Upper lobe of left lung (tissue), 4 donors: Measurements from ENCODE around the gene TMPRSS12.

Experiments used
- CTCF ChIP-seq, 6 experiments: fragments of 450-650 bp in 4 of 6; fragments of 200-600 bp in 2 of 6; sonication (generic) in 2 of 6; IDR thresholded peaks; one replicate each; pipeline ENCODE4 v1.5.1; 2016 to 2019; ENCODE audit warnings: antibody characterized with exemption in 6 of 6
- EP300 ChIP-seq, 4 donors: sonication (generic); formaldehyde crosslinking; IDR thresholded peaks; one replicate each; pipeline ENCODE4 v1.5.1; 2017; ENCODE audit warnings: antibody characterized with exemption in 4 of 4, control low read depth in 2 of 4
- POLR2A ChIP-seq, 4 donors: fragments of 450-650 bp; IDR thresholded peaks; one replicate each; pipeline ENCODE4 v1.5.1; 2016 to 2017; ENCODE audit warnings: antibody characterized with exemption in 4 of 4, mild to moderate bottlenecking in 2 of 4
- POLR2AphosphoS5 ChIP-seq, 2 donors: sonication (generic); formaldehyde crosslinking; IDR thresholded peaks; one replicate each; pipeline ENCODE4 v1.5.1; 2017; ENCODE audit warnings: antibody characterized with exemption in 2 of 2

DNA sequence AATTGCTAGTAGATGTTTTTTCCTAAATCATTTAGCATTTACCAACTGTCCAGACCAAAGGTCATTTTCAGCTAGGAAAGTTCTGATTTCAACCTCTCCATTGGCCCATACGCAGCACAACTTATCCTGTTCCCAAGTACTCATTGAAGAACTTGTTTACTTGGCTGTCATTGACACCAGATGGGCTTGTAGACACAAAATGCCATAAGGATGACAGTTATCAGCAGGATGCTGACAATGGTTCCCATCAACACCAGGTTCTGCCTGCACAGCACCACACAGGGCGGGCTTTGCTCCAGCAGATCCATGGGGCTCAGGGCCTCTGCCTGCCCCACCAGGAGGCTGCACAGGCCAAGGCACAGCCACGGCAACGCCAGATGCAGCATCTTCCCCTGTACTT, 36.5 kb upstream of the TMPRSS12 start:
- no peak for TF ChIP-seq CTCF (IDR thresholded peaks at IDR 0.05)
- no peak for TF ChIP-seq POLR2A (IDR thresholded peaks at IDR 0.05)
- TF ChIP-seq POLR2AphosphoS5 (IDR thresholded peaks at IDR 0.05): no peak
- TF ChIP-seq EP300 (IDR thresholded peaks at IDR 0.05): no peak
